Ammon's horn (tissue), 1 donor: ENCODE data around the gene LCN9.

Experiments
- DNase-seq: peaks from one replicate; pipeline ENCODE4 v3.0.0-alpha.2; 2016; ENCODE audit warnings: low spot score

LCN9 gene

DNA sequence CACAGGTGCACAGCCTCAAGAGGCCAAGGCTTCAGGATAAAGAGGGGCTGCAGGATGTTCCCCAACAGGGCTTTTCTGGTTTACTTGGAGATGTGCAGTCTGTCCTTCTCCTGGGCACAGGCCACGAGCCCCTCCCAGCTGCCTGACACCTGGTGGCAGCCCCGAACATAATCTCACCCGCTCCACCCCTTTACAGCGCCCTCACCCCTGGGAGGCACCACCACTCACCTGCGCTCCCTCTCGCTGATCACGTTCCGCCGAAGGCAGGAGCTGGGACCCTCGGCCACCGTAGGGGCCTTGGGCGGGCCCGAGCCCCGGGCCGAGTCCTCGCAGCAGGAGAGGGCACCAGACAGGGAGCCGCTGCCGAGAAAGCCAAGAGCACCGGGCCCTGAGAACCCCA, 35.7 kb downstream of the LCN9 start:
- DNase-seq: no peak

DNA sequence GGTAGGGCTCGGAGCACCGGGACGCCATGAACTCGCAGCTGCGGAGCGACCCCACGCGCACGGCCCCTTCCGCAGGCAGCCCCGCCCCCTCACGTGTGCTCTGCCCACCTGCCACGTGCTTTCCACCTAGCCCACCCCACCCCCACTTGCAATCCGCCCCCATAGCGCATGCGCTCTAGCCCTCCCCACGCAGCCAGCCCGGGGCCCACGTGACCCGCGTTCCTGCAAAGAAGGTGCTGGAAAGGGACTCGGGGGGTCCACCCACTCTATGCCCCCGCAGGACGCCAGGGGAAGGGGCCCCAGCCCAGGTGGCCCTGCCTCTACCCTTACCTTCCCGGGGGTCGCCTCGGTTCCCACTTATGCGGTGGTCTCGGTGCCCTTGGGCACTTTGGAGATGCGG, 36.3 kb downstream of the LCN9 start, which contains the start of gene SOHLH1:
Gene SOHLH1 (minus strand): TSS at position 42 of the 400 bp plus-strand sequence. CDS start 14 bp downstream, at position 28.
- no peak for DNase-seq

DNA sequence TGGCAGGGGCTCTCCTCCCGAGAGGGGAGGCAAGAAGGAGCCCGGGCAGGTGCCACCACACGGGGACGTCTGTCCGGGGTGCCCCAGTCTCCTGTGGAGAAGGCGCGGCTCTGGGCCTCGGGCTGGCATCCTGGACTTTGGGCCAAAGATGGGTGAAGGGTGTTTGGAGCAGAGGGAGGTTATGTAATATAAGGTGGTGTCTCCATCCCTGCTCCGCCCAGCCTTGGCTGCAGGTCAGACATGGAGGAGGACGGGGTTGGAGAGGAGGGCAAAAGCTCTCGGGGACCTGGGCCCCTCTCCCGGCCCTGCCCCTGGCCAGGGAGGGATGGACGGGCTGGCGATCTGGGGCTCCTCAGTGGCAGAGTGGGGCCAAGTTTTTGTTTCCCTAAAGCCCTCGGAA, 37.4 kb downstream of the LCN9 start:
- DNase-seq: no peak

DNA sequence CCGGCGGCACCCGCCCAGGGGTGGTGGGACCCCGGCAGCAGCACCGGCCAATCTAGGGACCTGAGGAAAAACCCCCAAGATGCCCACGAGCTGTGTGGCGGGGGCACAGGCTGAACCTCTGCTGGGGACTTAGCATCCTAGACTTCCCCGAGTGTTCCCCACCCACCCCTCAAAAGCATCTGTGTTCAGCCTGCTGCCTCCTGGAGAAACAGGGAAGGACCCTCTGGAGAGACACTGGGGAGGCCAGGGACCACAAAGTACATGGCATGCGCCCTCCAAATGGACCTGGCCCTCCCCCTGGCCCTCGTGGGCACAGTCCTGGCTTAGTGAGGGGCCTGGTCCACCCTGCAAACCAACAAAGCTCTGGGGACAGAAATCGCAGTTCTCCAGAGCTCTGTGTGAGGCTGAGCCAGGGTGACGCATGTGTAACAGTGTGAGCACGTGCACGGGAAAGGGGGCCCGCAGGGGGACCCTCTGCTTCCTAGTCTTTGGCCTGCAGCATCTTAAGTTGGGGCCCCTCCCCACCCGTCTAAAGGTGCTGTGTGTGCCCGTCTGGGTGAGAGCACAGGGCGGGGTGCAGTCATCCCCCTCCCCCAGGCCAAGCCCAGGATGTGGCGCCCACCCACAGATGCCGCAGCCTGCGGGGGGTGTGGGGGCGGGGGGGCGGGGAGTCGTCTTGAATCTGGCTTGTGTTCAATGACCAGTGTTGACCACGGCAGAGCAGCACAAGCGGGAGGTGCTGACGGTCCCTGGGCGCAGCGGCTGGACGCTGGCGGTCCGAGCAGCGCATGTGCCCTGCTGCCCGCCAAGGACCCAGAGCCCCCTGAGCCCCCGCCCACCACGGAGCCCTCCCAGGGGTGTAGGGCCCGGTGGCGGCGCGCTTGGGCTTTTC, 38.2 kb downstream of the LCN9 start:
- no peak for DNase-seq

DNA sequence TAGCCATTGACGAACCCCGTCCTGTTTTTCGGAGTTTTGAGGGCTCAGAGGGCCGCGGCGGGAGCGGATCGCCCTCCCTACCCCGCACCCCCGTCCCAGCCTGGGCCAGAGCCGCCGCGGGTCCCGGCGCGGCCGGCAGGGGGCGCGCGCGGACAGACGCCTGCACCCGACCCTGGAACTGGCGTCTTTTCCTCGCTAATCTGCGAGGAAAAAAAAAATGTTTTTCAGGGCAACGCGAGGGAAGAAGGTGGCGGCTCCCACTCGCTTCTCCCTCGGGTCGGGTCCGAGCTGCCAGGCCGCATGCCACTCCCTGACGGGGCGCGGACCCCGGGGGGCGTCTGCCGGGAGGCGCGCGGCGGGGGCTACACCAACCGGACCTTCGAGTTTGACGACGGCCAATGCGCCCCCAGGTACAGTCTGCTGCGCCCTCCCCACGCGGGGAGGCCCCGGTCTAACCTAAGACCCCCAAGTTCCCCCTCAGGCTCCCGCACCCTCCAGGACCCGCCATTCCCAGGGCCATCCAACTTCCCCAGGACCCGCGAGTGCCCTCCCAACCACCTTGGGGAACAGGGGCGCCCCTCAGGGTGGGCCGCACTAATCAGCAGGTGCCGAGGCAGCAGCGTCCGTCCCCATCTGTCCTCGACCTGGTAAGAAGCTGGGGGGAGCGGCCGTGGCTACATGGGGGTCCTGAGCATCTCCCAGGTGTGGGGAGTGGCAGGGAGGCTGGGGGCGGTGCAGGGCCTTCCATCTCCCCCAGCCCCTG, 39.0 kb downstream of the LCN9 start, which contains the start of gene KCNT1:
Gene KCNT1 (plus strand): TSS at position 227 of the 763 bp plus-strand sequence. CDS start 74 bp downstream, at position 301.
- no peak for DNase-seq

DNA sequence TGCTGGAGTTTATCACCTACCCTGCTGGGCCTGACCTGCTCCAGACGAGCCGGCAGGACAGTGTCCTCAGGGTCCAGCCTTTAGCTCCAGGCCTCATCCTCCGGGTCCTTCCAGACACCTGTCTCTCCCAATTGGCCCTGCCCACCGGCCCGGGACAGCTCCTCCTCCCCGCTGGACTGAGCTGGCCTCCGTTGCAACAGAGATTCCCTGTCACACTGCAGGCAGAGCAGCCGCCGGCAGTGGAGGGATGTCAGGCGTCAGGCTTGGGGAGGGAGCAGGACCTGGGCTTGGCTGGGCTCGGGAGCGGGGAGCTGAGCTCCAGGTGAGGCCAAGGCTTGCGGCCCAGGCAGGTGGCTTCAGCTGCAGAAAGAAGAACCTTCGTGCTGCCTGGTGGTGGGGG, 40.6 kb downstream of the LCN9 start:
- no peak for DNase-seq

DNA sequence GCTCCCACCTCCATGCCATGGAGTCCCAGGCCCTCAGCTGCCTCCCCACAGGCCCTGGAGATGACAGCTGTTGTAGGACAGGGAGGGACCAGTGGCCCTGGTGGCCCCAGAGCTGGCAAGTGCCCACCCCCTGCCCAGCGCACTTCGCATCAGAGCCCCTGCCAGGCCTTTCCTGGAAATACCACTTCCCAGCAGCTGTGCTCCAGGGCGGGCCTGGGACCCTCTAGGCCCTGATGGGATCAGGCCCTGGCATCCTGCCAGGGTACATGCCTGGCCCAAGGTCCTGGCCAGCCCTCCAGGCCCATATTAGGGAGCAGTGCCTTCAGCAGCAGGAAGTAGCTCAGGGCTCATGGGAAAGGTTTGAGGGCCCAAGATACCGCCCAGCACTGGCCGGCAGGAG, 41.4 kb downstream of the LCN9 start:
- no peak for DNase-seq

DNA sequence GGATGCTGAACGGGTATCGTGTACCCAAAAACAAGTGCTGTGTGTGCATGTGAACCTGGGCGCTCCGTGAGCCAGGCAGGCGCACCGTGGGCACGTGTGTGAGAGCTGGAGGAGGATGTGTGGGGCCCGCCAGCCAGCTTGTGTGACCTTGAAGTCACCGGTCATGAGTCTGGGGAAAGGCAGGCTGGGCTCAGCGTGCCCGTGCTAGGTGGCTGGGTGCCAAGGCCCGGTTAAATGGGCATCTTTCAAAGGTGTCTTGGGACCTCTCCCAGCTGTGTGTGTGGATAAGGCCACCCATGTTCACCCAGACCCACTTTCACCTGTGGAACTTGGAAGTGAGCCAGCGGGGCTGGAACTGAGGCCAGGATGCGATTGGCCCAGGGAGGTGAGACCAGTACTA, 42.3 kb downstream of the LCN9 start:
- no peak for DNase-seq

DNA sequence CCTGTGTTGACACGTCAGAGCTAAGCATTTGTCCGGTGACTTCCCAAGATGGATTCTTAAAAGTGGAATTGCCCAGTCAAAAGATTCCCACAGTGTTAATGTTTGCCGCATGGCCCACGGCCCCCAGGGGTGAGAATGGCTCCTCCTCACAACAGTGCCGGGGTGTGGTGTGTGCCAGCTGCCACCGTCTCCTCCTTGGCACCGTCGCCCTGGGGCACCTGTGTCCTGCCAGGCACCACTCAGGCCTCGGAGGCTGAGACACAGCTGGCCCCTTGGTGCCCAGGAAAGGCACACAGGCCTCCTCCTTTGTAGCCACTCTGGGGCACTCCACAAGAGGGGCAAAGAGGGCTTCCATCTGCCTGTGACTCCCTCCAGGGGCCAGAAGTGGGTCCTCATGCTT, 43.2 kb downstream of the LCN9 start:
- no peak for DNase-seq

DNA sequence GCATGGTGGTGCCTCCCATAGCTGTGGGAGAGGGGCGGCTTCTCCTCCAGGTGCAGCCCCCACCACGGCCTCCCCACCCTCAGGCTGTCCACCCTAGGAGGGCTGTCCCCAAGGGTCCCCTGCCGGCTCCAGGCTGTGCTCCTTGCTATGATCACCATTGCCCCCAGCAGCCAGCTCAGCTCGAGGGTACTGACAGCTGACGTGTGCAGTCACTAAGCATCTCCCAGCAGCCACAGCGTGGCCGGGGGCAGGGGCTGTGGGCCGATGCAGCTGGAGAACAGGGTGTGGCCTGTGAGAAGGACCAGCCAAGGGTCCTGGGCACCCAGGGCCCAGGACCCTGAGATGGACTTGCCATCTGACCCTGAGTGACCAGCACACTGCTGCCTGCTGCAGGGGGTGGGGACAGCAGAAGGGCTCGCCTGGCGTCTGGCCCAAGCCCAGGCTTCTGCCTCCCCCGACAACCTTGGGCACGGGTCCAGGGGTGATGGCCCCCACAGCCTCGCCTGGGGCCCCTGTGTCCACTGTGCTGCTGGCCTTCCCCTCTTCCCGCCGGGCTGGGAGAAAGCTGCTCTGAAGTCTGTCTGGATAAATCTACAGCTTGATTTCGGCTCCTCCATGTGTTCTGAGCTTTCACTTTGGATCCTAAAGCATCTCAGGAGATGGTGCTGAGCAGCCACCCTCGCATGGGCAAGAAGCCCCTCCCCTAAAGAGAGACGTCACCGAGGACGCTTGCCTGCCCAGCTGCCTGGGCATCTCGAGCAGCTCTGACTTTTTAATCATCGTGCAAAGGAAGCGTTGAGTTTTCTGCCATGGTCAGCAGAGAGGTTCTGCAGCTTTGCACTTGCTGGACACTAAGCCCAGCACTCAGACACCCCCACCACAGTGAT, 44.4 kb downstream of the LCN9 start:
- peak; percentile 24 for DNase-seq

DNA sequence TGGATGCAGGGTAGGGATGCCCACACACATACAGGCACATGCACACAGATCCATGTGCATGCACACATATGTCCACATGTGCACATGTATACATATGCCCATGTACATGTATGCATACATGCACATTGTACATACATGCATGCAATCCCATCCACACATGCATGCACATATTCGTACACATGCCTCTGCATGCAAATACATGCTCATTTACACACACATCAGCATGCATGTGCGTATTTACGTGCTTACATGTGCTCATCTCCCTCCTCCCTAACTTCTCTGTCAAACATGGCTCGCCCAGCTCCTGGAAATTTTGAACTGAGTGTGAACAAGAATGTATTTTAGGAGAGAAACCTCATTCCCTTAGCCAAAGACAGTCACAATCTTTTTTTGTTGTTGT, 45.1 kb downstream of the LCN9 start:
- no peak for DNase-seq

DNA sequence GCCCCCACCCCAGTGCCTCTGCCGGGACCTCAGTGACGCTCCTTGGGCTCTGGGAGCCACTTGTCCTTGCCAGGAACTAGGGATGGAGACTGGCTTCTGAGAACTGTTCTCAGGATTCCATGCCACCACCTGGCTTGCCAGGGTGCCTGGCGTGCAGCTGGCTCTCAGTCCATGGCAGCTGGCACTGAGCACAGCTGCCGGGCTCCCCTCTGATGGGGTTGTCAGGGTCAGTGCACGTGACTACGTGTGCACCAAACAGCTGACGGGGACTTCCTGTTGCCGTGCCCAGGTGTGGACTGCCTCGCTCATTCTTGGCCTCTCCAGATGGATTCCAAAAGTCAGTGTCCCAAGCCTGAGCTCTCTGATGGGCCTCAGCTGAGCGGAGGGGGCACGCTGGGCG, 48.3 kb downstream of the LCN9 start:
- DNase-seq: no peak

DNA sequence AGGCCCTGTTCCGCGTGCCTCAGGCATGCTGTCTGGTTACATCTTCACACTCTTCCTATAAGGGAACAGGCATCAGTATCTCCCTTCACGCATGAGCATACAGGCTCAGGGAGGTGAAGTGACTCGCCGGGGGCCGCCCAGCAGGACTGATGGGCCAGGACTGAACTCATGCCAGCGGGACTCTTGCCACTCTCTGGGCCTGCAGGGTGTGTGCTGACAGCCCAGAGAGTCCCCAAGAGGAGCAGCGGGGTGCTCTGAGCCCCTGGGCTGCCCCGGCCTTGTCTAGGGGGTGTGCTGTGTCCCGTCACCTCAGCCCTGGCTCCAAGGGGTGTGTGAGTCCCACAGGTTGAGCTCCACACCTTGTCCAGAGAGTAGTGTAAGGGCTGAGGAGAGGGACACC, 48.8 kb downstream of the LCN9 start:
- DNase-seq: no peak

DNA sequence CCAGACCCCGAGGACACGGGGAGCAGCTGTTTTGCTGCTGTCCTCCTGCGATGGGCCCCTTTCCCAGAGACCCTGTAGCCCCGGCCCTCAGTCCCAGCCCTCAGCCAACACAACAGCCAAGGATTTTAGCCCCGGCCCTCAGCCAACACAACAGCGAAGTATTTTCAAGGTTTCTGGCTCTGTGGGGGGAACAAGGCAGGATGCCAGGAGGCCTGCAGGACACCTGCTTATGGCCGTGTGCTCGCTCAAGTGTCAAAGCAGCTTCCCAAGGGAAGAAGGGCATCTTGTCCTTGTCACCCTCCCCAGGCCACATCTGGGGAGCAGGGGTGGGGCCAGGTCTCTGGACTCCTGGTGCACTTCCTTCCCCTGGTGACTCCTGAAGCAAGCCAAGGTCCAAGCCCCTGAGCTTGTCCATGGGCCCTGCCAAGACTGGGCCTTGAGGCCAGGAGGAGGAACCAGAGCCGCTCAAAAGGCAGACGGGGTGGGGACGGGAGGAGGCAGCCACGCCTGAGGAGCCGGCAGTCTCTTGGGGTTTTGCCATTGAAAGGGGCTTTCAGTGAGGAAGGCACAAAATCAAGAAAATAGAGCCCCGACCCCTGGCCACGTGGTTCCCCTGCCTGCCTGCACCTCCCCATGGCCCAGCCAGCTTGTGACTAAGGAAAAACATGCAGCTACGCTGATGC, 49.6 kb downstream of the LCN9 start:
- DNase-seq: no peak

DNA sequence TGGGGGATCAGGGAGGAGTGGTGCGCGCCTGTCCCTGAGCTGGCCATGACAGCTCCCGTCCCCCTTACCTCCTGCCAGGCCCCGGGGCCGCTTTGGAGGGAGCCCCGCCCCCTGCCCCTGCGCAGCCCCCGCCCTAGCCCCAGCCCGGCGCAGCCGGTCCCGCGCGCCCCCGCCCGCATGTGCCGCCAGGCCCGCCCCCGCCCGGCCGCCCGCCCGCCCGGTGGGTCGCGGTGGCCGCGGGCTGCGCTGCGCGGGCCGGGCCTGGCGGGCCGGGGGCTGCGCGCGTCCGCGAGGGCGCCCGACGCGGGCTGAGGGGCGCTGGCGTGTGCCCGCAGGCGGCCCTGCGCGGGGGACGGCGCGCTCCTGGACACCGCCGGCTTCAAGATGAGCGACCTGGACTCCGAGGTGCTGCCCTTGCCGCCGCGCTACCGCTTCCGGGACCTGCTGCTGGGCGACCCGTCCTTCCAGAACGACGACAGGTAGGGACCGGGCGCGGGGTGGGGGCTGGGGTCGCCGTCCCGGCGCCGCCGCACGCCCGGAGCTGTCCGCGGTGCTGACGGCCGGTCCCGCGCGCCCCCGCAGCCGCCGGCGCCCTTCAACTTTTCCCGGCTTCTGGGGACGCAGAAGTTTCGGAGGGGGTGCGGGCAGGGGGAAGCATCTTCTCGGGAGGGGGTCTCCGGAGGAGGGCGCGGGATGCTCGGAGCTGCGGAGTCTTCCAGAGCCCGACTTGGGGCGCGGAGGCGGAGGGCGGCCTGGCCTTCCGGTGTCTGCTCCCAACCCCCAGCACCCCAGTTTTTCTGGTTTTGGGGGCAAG, 51.3 kb downstream of the LCN9 start:
- no peak for DNase-seq

DNA sequence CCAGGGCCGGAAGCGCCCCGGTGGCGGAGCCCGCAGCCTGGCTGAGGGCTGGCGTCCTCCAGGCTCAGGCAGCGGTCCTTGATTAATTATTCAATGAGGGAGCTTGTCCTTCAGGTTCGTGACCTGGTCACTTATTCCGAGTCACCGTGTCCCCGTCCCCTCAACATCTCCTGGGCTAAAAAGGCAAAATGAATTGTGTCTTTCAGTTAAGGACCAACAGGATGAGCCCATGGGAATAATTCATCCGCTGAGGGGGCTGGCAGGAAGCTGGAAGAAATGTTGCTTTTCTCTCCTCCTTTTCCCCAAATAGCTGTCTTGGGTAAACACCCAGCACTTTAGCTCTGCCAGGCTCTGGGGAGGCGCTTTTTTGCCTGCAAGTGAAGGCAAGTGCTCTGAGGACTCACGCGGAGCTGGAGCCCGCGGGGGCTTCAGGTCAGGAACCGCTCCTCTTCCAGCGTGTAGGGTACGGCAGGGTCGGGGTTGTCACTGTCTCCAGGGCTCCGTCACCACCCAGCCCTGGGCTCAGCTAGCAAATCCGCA, 52.0 kb downstream of the LCN9 start:
- DNase-seq: no peak

DNA sequence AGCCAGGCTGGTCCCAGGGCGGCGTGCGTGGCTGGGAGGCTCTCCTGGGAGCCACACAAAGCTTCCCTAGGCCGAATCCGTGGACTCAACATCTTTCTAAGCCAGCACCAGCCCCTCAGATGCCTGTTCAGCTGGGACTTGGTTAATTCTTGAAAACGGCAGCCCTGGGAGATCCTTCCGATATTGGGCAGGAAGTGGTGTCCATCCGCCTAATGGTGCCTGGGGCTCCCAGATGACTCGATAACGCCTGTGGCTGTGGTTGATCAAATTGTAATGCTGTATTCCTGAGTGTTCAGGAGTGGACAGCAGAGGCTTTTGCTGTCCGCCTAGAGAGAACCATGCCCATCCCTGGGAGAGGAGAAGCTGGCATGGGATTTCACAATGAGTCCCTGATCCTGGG, 52.9 kb downstream of the LCN9 start:
- no peak for DNase-seq
